Tibial nerve (tissue), 3 donors: ENCODE data around the gene SRGAP3.

Experiments used
- EP300 ChIP-seq, 2 donors: sonication (generic); formaldehyde crosslinking; IDR thresholded peaks; one replicate each; pipeline ENCODE4 v1.6.1; 2017; ENCODE audit warnings: antibody characterized with exemption in 2 of 2, mild to moderate bottlenecking in 1 of 2
- POLR2A ChIP-seq, 2 donors: fragments of 450-650 bp; IDR thresholded peaks; one replicate each; pipeline ENCODE4 v1.6.1; 2017; ENCODE audit warnings: antibody characterized with exemption in 2 of 2, mild to moderate bottlenecking in 2 of 2, moderate library complexity in 2 of 2

- TF ChIP-seq POLR2A (IDR thresholded peaks at IDR 0.05) (no peak), EP300 (IDR thresholded peaks at IDR 0.05) (no peak)
Observed at GRCh38 chr3:9193211-9193610, 56.2 kb downstream of the SRGAP3 start.
